NCI-H146 (cell line): ENCODE results near the gene MAP3K15.

ENCODE experiments used
- DNase-seq: peaks from one replicate; lab custom pipeline; 2025; lab: John Stamatoyannopoulos, UW

Gene MAP3K15

DNA sequence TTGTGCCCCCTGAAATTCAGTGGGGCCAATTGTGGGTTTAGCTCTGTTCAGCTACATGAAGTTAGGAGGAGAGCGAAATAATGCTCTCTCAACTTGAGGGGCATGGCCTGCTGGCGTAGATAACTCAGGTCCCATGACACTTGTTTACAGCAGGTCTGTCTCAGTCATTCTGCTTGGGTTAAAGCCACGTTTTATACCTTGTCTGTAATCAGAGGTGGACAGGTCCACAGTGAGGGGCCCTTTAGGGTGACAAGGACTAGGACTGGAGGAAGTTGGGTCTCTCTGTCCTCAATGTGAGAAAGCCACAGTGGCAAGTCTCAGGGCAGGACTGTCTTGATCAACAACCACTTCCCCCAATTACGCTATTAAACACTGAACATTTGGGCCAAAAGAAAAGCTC, 122.6 kb downstream of the MAP3K15 start:
- DNase-seq, result no peak

DNA sequence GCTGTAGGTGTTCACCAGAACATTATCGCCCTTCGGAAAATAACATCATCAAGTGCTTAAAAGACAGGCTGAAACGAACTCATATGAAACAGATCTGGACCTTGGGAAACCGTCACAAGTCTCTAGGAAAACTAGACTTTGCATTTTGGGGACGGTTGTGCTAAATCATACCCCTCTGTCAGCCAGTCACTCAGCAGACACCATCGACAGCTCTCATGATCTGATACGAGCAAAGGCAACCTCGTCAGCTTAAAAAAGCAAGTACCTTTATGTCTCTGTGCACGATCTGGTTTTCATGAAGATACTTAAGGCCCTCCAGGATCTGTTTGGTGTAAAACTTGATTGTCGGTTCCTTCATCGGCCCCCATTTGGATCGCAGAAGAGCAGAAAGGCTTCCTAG, 123.2 kb downstream of the MAP3K15 start:
- no peak for DNase-seq

DNA sequence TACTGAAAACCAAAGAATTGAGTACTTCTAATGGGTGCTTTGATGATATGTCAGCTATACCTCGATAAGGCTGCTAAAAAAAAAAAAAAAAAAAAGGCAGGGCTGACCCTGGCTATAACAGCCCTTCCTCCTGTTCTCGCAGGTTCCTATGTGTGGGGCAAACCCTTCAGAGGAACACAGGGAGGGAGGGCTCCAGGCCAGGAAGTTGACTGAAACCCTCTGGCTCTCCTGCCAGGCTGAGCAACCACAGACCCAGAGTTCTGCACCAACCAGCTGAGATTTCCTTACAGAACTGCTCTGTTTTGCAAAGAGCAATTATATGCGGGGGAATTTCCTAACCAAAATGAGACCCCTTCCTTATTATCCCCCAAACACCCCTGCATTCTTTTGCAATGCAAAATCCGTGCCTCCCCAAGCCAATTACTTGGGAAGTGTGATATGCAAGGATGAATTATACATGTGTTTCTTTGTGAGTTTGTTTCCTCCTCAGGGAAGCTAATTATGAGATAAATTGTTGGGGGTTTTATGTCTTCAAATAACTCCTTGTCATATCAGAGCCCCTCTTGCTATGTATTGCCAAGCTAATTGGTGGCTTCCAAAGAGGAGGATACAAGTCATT, 126.0 kb downstream of the MAP3K15 start:
- no peak for DNase-seq

DNA sequence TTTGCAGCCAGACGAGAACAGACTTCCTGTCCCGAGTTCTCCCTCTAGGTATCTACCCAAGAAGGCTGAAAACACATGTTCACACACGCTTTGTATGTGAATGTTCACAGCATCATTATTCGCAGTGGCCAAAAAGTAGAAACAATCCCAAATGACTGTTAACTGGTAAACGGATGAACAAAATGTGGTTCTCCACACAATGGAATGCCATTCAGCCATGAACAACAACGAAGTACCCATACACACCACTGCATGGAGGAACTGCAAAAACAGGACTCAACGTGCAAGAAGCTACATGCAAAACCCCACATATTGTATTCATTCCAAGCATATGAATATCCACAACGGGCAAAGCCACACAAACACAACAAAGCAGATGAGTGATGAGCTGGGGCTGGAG, 126.6 kb downstream of the MAP3K15 start:
- no peak for DNase-seq

DNA sequence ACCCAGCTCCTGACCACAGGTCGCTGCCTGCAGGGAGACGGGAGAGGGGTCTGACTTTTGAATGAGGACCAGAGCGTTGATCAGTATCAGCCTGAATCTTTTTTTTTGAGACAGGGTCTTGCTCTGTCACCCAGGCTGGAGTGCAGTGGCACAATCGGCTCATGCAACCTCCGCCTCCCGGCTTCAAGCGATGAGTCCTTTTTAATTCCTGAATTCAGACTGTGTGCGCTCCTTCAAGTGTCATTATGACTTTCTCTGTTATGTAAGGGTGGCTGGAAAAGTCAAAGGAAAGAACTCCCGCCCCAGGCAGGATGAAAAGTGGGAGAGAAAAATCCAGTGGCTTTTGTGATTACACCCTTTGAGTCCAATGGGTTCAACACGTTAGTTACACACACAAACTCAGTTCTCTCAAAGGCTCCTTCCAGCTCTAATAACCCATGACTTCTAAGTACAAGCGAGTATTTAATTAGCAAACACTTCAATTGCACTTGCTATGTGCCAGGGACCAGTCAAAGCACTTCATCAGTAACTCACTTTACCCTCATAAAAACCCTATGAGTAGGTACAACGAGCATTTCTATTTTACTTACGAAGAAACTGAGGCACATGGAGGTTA, 127.1 kb downstream of the MAP3K15 start:
- DNase-seq, result no peak

DNA sequence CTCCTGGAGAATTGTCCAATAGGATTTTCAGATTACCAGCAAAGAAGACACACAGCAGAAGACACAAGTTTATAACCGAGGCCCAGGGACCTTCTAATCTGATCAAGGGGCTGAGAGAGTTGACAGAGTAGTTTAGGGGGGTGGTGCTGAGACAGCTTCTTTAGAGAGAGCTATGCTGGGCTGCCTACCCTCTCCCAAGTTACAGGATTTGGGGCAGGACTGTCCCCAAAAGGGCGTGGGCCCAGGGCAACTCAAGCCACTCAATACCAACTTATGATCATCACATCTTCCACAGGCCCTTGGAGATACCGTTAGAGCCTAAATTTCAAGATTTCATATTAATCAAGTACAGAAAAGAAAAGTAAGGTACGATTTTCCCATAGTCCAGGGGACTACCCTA, 128.6 kb downstream of the MAP3K15 start:
- DNase-seq, result no peak

DNA sequence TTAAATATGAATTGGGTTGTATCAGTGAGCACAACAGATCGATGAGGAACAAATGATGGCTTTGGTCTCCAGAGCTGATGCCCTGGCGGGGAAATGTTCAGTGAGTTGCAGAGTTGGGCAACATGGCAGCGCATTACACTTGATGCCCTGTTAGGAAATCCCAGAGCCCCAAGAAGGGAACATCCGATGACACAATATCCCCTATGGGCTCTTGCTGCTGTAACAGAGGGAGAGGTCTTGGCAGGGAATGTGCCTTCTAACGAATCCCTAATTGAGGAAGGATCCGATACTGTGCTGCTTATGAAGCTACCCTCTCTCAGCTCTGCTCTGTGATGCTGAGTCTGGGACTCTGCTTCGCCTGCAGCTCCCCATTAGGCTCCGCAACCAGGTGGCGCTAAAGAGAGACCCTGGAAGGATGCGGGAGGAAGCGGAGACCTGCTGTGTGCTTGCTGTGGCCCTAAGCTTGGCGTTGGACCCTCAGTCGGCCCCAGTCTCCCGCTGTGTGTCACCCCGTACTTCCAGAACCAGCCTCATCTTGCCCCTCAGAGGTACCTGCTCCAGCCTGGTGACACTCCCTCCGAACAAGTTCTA, 132.7 kb downstream of the MAP3K15 start:
- peak; percentile 46 for DNase-seq

DNA sequence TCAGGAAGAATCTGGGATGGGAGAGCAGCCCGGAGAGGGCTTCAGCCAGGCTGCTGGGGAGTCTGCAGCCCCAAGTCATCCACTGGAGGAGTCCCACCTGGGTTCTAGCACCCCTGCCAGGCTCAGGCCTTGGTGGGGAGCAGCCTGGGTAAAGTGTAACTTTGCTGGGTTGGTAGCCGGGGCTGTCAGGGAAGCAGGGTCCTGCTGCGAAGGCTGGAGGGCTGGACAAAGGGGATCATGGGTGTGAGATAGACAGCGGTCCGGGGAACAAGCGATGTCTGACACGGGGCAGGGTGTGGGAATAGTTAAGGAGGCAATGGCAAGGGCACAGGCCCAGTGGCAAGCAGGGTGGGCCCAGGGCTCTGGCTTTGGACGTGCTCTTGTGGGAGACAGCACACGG, 134.0 kb downstream of the MAP3K15 start:
- DNase-seq, result no peak

DNA sequence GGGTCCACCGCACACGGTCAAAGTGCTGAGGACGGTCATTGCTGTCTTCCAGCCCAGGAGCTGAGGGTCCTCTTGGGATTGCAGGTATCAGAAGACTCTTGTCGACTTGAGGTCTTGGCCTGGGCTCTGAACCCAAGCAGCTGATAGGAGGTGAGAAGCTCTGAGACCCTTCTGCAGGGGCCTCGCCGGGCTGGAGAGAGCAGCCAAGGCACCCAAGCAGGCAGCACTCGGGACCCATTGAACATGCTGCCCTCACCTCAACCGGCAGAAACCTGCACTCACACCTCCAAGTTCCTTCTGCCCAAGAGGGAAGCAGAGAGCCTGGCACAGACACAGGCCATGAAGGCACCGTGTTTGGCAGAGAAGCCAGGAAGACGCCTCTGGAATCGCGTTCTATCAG, 137.5 kb downstream of the MAP3K15 start:
- no peak for DNase-seq

DNA sequence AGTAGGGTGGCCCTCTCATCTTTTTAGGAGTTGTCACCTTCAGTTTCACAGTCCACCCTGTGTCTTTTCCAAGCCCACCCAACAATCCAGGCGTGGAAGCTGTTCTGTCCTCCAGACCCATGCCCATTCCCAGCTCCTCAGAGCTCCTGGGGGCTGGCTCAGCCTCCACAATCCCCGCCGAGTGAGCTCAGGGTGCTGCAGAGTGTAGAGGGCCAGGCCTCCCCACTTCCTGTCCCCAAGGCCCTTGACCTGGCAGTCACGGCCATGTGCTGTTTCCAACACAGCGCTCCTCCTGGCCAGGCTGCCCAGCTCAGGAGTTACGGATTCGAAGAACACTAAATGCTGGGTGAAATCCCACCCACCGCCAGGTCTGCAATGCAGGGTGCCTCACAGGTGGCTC, 139.8 kb downstream of the MAP3K15 start:
- DNase-seq, result no peak

DNA sequence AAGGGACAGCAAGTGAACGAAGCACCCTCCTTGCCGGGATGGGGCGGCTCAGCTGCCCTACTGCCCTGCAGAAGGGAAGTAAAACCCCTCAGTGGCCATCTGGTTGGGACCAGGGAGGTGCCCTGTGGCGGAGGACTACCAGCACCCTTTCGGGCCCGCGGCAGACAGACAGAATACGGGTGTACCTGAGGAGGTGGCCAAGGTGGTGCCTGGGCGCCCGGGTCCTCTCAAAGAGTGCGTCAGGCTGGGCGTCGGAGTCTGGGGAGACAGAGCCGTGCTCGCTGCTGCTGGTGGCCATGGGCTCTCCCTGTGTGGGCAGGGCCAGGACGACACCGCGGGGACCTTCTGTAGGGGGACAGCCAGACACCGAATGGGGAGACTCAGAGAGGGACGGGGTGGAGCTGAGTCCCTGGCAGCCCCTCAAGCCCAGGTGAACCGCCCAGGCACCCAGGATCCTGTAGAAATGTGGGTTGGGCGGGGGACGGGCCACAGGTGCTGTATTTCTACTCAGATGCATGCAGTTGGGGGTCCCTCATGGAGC, 141.9 kb downstream of the MAP3K15 start:
- DNase-seq, result no peak

DNA sequence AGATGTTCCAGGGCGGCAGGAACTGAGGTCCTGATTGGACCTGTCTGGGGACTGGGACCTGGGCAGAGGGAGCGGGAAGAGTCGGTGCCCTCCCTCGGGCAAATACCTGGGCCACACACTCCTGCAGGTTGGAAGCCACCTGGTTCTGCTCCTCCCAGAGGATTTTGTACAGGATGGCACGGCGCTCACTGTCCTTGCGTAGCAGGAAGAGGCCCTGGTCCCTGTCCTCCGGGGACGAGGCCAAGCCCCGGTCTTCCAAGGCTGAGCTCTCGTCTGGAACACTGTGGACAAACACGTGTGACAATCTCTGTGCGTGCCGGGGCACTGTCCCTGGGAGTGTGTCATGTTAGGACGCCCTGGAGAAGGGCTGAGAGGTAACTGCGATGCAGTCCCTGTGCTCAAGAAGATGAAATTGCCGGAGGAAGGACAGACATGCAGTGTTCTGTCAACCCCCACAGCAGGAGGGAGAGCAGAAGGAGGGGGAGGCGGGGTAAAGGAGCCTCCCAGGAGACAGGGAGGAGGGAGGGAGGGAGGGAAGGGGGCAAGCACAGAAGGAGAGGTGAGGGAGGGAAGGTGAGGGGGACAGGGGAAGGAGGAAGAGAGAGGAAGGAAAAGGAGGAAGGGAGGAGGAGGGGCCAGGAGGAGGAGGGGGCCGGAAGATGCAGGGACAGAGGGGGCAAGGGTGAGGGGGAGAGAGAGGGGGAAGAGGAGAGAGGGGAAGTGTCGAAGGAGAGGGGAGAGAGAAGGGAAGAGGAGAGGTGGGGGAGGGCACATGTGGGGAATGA, 142.6 kb downstream of the MAP3K15 start:
- DNase-seq, result peak; percentile 56

DNA sequence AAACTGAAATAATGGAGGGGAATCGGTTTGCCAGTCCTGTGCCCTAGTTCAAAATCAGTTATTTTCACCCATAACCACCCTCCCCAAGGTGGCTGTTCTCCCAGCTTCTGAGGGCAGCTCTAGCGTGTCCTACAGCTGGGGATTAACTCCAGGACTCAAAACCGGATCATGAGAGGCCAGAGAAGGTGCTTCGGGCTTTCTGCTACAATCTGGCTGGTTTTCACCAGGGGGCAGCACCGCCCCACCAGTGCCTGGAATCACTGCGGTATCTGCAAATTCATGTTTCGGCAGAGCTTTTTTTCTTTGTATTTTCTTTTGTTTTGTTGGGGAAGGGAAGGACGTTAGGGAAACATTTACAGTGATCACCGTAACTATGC, 143.2 kb downstream of the MAP3K15 start:
- DNase-seq, result peak; percentile 61

DNA sequence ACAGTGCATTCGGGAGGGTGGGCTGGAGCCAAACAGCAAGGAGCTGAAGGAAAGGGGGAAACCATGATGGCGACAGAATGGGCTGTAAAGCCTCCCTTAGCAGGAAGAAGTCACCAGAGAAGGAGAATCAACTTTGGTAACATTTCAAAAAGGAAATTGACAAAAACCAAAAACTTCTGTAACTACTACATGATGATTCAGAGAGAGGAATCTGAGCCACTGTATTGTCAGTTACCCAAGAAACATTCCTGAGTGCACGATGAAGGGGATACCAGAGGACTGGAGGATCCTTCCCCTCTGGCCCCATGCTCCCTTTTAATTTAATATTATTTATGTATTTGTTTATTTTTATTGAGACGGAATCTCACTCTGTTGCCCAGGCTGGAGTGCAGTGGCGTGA, 145.2 kb downstream of the MAP3K15 start:
- no peak for DNase-seq

DNA sequence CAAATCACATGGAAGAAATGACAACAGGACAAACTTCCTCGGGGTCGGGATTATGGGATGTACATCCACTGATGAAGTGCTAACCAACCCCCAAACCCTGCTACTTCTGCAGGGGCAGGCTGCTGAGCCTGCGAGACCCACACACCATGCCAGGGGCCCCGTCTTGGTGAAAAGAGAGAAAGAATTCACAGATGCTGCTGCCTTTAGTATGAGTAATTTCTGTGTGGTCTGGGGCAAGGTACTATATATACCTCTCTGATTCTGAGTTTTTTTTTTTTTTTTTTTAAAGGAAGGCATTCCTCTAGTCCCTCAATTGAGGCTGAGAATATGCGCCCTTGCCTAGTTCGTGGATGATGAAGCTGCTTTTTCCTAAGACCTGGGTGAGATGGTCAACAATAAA, 146.7 kb downstream of the MAP3K15 start:
- DNase-seq, result no peak

DNA sequence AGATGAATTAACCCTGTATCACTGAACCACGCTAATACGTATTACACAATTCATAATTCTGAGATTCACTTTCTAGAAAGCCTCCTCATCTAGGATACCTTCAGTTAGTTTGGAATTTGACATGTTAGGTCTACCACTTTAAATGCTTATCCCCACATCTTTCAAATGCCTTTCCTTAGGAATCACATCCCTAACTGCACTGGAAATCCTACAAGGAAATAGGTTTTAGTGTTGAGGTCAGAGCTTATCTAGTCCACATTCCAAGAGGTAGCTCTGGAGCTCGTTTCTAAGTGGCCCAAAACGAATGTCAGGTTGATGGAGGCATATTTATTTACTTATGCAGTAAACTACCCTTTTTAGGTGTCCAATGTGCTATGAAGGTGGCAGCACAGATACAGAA, 153.6 kb downstream of the MAP3K15 start:
- no peak for DNase-seq

DNA sequence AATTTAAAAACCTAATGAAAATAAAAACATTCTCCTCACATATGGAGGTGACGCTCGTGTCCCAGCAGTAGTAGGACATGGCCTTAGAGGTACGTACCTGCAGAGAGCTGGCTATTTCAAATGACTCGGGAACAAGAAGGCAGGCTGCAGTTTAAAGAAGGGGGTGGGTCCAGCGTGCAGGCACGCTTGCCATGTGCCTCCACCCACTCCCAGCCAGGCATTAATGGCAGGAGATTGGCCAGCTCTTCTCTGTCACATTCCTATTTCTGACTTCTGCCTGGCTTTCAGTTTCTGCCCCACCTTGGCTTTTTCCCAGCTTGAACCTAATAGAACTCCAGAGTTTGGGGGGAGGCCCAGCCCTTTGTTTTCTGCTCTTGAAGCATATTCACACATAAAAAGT, 154.4 kb downstream of the MAP3K15 start:
- DNase-seq, result no peak

DNA sequence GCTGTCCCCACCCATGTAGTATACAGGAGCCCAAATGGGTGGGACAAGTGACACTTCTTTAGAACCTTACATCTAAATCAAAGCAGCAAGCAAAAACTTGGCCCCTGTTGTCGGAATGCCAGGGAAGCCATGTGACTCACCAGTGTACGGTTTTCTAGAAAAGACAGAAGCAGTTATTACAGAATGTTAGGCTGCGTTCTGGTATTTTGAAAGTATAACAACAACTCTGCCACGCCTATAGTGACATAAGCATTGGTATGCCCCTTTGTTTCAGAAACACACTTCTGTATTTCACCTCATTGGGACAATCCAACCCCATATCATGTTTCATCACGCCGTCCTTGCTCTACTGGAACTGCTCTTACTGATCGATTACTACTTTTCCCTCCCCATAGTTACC, 156.8 kb downstream of the MAP3K15 start:
- DNase-seq, result no peak

DNA sequence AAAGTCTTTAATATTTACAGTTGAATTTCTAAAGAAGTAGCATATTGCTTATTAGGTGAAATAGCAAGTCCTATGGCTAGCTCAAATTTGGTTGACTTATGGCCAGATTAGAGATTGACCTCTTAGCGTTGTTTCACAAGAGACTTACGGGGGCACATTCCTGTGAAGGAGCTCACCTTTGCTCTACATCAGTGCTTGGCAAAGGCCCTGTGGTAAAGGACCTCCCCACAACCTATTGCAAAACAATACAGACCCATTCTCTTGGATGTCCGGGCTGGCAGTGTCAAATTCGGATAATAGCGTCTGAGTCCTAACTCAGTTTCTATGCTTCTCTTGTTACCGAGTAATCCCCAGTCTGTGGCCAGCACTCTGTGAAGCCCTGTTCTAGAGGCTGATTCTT, 160.7 kb downstream of the MAP3K15 start:
- DNase-seq, result no peak

DNA sequence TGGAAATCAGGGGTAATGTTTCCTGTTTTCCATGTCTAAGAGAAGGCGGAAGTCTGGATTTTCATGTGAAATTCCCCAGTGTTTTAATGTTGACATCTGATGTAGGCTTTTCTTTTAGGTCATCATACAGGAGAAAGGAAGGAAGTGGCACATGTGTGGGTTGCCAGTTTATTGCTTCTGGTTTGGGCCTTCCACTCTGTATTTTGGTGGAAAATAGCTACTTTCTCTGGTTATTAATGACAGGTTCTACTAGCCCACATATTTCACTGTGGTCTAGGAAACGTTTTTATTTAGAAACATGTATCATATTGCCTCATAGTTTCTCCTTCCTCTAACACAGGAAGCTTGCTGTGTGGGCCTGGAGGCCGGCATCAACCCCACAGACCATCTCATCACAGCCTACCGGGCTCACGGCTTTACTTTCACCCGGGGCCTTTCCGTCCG, 164.3 kb downstream of the MAP3K15 start:
- no peak for DNase-seq

DNA sequence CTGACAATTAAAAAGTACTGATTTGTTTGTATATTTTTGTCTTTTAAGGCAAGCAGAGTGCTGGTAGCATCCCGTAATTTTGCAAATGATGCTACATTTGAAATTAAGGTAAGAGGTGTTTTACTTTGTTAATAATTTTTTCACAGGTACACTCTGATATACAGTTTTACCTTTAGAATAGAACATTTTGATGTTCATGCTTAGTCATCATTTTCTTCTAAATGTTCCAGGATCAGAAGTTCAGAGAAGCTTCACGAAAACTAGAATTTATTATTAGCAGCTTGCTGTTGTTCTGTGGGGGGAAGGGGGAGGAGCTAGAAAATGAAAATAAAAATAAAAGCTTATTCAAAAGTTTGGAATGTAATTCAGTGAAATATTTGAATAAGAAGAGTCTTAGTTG, 166.0 kb downstream of the MAP3K15 start:
- DNase-seq, result no peak

DNA sequence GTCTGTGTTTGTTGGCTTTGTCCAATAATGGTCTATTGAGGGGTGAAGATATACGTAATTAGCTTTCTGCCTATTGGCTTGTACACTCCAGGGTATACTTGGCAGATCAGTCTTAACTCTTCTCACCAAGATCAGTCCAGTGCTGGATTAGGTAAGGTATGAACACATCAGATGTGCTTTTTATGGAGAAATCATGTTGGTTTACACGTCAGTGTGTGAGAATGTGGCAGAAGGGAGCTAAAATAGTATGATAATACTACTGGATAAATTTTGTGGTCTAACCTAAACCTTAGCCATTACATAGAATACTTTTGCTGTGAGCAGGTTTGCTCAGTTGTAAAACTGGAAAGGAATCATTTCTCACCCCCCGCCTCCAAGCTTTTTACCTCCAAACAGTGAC, 167.4 kb downstream of the MAP3K15 start:
- no peak for DNase-seq

DNA sequence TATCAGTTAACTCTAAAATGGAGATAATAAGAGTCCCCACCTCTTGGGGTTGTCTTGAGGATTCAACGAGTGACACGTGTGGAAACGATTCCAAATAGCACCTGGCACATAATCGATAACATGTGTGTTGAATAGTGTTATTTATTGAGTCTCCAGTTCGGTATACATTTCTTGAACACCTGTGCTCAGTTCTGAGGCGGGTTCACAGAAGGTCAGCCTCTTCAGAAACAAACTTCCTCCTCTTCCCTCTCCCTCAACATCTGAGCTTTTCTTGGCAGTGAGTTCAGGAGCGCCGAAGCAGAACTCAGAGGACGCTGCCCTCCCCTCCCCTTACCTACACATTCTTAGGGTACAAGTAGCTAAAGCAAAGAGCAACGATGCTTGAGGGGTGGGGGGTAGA, 170.6 kb downstream of the MAP3K15 start:
- DNase-seq, result peak; percentile 19
